NCI-H510A treated with DMSO at 0.1 percent for 48 hours (cell line): ENCODE results near the gene IGF1R.
"Not testable (repeated sequence)": the region's sequence is repeated elsewhere in the genome, so short reads cannot be mapped to it uniquely, and the experiment has no call there.

Experiments
- DNase-seq: peaks from one replicate; lab custom pipeline; 2025; lab: John Stamatoyannopoulos, UW

The IGF1R gene

GRCh38 chr15:98647774-98648653 is at the start of gene IGF1R:
IGF1R (plus strand) TSS chr15:98648539; CDS start chr15:98649582, 1,043 bp downstream.
- DNase-seq = peak; percentile 50

DNA sequence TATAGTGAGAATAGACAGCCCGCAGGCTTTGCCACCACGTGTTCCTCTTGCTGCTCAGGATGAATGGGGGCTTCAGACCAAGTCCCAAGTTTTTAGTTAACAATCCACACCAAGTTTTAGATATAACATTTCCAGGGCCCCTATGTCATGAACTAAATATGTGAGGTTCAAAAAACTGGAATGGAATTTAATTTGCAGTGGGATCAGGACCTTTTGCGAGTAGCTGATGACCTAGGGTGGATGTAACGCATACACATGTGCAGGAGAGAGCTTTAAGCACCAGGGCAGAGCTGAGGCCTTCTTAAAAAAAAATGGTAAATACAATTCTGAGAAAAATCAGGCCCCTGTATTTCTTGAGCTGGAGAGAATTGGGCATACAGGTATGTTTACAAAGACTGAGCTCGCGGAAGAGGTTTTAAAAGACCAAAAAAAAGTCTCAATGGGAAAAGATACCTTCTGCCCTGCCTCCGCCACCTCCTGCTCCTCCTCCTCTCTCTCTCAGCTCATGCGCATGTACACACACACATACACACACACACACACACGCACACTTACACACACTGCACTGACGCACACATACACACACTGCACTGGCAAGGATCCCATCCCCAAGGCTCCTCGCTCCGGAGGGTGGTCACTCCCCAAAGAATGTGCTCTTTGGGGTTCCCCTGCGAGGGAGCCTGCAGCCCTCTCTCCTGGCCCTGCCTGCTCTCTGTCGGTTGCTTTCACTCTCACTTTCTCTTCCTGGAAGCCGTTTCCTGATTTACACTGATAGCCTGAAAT is 48.2 kb upstream of the IGF1R start:
- no peak for DNase-seq

- DNase-seq = no peak
Measured at GRCh38 chr15:98604983-98605382, 43.4 kb upstream of the IGF1R start.

GRCh38 chr15:98609144-98609852 is 39.0 kb upstream of the IGF1R start:
- no peak for DNase-seq

DNA sequence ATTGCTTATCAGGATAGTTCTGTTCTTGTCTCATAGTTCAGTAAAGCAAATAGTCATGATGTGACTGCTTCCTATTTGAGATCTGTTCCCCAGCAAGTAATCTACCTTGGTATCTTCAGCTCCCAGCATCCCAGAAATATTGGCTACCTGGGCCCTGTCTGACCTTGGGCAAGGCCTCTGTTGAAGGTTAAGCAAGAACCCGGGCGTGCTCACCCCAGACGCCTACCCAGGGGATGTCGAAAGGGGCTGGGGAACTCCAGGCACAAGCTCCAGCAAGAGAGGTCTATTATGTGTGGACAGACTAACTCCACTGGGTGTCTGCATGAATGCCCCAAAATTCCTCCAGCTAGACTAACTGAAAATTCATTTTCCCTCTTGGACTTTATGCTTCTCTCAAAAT is 37.3 kb upstream of the IGF1R start:
- no peak for DNase-seq

DNA sequence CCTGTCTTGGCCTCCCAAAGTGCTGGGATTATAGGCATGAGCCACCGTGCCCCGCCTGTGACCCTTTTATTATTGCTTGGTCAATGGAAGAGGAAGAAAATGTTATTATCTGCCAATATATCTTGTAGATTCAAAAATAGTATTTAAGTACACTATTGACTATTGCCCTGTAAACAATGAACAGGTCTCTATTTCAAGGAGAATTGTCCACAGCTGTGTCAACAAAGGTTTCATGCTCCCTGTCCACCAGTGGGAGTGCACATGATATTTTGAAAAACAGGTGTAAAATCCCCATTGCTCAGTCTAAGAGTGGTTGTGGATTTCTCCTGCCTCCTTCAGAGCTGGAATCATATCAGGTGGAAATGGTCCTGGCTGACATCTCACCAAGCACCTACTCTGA is 36.5 kb upstream of the IGF1R start:
- DNase-seq = no peak

DNA sequence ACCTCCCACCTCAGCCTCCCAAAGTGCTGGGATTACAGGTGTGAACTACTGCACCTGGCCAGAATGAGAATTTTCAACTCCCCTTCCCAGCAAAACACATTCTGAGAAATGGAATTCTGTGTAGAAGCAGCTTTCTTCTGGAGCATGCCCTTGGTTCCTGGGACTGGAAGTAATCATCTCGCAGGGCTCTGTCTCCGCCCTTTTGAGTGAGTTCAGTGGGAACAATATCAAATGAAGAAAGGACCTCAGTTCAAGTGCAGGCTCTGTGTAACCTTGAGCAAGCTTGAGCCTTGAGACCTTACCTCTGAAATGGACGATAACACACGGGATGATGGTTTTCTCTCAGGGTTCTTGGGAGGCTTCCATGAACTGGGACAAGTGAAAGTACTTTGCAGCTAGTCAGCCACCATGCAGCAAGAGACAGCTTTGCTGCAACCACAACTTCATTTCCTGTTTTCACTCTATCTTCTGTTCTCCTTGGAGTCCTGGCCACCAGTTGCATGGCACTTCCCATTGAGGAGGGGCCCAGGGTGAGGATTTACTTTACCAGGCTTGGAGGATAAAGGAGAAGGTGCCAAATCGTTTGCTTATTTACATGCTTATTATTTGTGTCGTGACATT is 35.7 kb upstream of the IGF1R start:
- DNase-seq = no peak

DNA sequence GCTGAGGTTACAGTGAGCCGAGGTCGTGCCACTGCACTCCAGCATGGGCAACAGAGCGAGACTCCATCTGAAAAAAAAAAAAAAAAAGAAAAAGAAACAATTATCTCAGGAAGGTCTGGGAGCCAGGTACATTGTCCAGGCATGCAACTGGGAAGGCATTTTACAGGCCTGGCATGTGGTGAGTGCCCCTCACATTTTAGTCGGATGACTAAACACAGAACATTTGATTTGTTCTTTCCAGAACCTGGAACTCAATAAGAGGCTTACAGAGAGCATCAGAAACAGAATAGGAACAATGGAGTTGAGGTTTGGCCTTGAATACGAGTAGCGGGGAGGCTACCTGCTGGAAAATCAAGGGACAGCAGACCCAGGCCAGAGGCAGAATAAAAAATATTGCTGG is 33.7 kb upstream of the IGF1R start:
- no peak for DNase-seq

DNA sequence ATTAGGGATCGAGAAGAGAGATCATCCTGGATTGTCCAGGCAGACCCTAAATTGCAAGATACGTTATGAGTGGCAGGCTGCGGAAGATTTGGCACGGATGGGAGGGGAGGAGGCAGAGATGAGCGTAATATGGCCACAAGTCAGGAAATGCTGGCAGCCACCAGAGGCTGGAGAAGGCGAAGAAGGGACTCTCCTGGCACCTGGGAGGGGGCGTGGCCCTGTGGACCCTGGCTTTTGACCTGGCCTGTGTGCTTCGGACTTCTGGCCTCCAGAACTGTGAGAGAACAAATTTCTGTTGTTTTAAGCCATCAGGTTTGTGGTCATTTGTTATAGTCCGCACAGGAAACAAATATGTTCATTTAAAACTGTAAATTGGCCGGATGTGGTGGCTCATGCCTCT is 31.9 kb upstream of the IGF1R start:
- no peak for DNase-seq

DNA sequence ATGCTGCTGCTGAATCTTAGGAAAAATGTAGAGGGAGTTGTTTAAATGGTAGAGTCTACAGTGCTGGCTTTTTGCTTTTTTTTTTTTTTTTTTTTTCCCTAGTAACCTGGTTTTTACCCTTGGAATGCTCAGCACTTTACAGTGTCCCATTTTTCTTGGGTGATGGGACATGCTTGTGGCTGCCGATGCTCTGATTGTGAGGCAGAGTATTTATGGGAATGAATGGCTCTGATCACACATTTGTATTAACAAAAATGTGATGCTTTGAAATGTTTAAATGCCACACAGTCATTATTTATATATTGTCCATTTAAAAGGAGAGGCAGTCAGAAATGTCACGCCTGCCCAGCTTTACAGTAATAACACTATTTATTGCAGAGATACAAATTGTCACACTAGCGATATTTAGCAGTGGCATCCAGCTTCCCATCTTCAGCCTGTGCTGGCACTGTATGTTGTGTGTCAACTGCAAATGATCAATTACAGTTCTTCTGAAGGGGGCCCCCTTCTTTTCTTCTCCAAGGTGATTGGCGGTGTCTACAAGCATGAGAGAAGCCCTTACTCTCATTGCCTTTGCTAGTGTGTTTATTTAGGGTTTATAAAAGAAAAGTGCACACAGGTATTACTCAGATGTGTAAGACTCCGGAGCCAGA is 30.9 kb upstream of the IGF1R start:
- DNase-seq = no peak

GRCh38 chr15:98618576-98618975 is 29.8 kb upstream of the IGF1R start:
- not testable (repeated sequence) for DNase-seq

- DNase-seq = no peak
Measured at GRCh38 chr15:98620020-98620419, 28.3 kb upstream of the IGF1R start.

GRCh38 chr15:98621021-98621420 is 27.3 kb upstream of the IGF1R start:
- no peak for DNase-seq

GRCh38 chr15:98625614-98626013 is 22.7 kb upstream of the IGF1R start:
- no peak for DNase-seq

GRCh38 chr15:98626153-98626552 is 22.2 kb upstream of the IGF1R start:
- no peak for DNase-seq

- DNase-seq = no peak
Measured at GRCh38 chr15:98628216-98628615, 20.1 kb upstream of the IGF1R start.

DNA sequence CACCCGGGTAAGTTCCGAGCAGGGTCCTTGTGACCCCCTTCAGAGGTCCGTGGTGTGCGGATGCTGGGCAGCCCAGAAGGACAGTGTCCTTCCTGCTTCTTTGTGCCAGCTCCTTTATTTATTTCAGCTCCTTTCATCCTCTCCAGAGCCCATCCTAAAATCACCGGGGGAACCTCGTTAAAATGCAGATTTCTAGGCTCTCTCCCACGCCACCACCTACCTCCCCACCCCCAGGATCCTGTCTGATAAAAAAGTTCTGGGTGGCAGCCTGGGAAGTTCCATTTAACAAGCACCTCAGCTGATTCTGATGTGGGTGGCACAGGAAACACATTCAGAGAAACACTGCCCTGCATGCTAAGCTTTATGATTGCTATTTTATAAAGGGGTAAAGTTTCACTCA is 12.5 kb upstream of the IGF1R start:
- DNase-seq = no peak

- no peak for DNase-seq
Measured at GRCh38 chr15:98643115-98643514, 5.2 kb upstream of the IGF1R start.

DNA sequence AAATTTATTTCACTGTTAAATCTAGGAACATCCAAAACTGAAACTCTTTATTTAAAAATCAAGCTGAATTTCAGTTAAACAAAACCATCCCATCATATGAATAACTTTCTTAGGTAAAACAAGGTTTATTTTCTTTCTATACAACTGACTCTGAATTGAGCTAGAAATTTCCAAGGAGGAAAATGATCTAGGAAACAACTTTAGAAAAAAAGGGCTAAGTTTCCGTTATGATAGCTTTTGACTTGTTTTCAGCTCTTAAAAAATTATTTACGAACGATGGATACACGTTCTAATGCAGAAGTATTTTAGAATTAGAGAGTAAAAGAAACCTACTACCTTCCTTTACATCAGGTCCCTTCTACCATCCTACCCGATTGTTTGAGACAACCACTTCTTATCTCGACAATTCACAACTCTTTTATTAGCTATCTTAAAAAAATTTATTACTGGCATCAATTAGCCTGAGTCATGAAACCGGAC is 1.8 kb upstream of the IGF1R start:
- DNase-seq = no peak

- no peak for DNase-seq
Measured at GRCh38 chr15:98647026-98647773, 1.1 kb upstream of the IGF1R start.
